Measurements from ENCODE around the gene SEMA3E. TPM values are rescaled to one million over a fixed set of nuclear protein-coding genes. Genes with fewer than 3 reads are reported as not detected.
"Not testable (repeated sequence)": the region's sequence is repeated elsewhere in the genome, so short reads cannot be mapped to it uniquely, and the experiment has no call there.

Gene SEMA3E
- total RNA-seq, 1 experiment from 2014 or later: 7.3 TPM

- no peak overlapping the region for H3K4me3 ChIP-seq (ENCODE audit: low read depth in 2 of 2, low read length in 2 of 2)
- no peak for ATAC-seq
- TF ChIP-seq CTCF (IDR thresholded peaks at IDR 0.05): no peak
- no peak for TF ChIP-seq TCF7L2 (IDR thresholded peaks at IDR 0.05; ENCODE audit: low read depth, low read length)
- no peak for TF ChIP-seq POLR2AphosphoS5 (IDR thresholded peaks at IDR 0.05; ENCODE audit: low read depth, low read length)
- no peak for TF ChIP-seq REST (IDR thresholded peaks at IDR 0.05; ENCODE audit: insufficient read depth in 1 of 2, low read depth in 2 of 2, low read length in 1 of 2)
- no peak for TF ChIP-seq SIN3A (IDR thresholded peaks at IDR 0.05; ENCODE audit: borderline replicate concordance, insufficient read depth, low read depth, low read length)
- DNase-seq (ENCODE audit: low read depth, low spot score): no peak
- CTCF ChIA-PET: no interaction called here
- POLR2A ChIA-PET: no interaction called here
- no peaks in the 10 kb centered on the region; the same call in 1 of the 2 replicates for H3K9me3 ChIP-seq (ENCODE audit: control insufficient read depth, insufficient read depth, low read depth, low read length)
- no peaks in the 10 kb centered on the region for H3K27me3 ChIP-seq (ENCODE audit: control insufficient read depth, insufficient read depth, low read length)
- in situ Hi-C loops (cut with HindIII; ENCODE audit: low pct_unique_long_range_greater_than_20kb, low sequenced_read_pairs) (no loop called here), intact Hi-C loops (cut with micrococcal nuclease; ENCODE audit: unreplicated experiment) (no loop called here)
- no TSS peak for BruUV-seq (replicated peaks)
- peaks cover 16% of the 10 kb centered on the region for H3K4me1 ChIP-seq (ENCODE audit: control insufficient read depth, insufficient read depth, low read length)
- peak overlapping the region; percentile 29; the same call in 1 of the 2 replicates for H3K27ac ChIP-seq (ENCODE audit: low read length)
- no peaks in the 10 kb centered on the region for H3K36me3 ChIP-seq (ENCODE audit: control insufficient read depth, insufficient read depth, low read length)
Observed at GRCh38 chr7:83465643-83466042, 183.3 kb downstream of the SEMA3E start.

- H3K9me3 ChIP-seq (ENCODE audit: control insufficient read depth, insufficient read depth, low read depth, low read length); CTCF ChIA-PET; H3K36me3 ChIP-seq (ENCODE audit: control insufficient read depth, insufficient read depth, low read length); DNase-seq (ENCODE audit: low read depth, low spot score); in situ Hi-C loops (cut with HindIII; ENCODE audit: low pct_unique_long_range_greater_than_20kb, low sequenced_read_pairs); H3K27ac ChIP-seq (ENCODE audit: low read length); H3K27me3 ChIP-seq (ENCODE audit: control insufficient read depth, insufficient read depth, low read length); BruUV-seq (replicated peaks); POLR2A ChIA-PET; H3K4me1 ChIP-seq (ENCODE audit: control insufficient read depth, insufficient read depth, low read length); H3K4me3 ChIP-seq (ENCODE audit: low read depth in 2 of 2, low read length in 2 of 2); ATAC-seq; intact Hi-C loops (cut with micrococcal nuclease; ENCODE audit: unreplicated experiment): not testable (repeated sequence)
Observed at GRCh38 chr7:83461820-83462219, 187.1 kb downstream of the SEMA3E start.

- BruUV-seq (replicated peaks); in situ Hi-C loops (cut with HindIII; ENCODE audit: low pct_unique_long_range_greater_than_20kb, low sequenced_read_pairs); intact Hi-C loops (cut with micrococcal nuclease; ENCODE audit: unreplicated experiment); DNase-seq (ENCODE audit: low read depth, low spot score); POLR2A ChIA-PET; H3K27me3 ChIP-seq (ENCODE audit: control insufficient read depth, insufficient read depth, low read length); H3K27ac ChIP-seq (ENCODE audit: low read length); H3K4me1 ChIP-seq (ENCODE audit: control insufficient read depth, insufficient read depth, low read length); H3K9me3 ChIP-seq (ENCODE audit: control insufficient read depth, insufficient read depth, low read depth, low read length); ATAC-seq; H3K36me3 ChIP-seq (ENCODE audit: control insufficient read depth, insufficient read depth, low read length); H3K4me3 ChIP-seq (ENCODE audit: low read depth in 2 of 2, low read length in 2 of 2); CTCF ChIA-PET: not testable (repeated sequence)
Observed at GRCh38 chr7:83459930-83460653, 188.8 kb downstream of the SEMA3E start.

GRCh38 chr7:83459101-83459929 lies 189.6 kb downstream of the SEMA3E start:
- POLR2A ChIA-PET; H3K4me3 ChIP-seq (ENCODE audit: low read depth in 2 of 2, low read length in 2 of 2); H3K36me3 ChIP-seq (ENCODE audit: control insufficient read depth, insufficient read depth, low read length); H3K4me1 ChIP-seq (ENCODE audit: control insufficient read depth, insufficient read depth, low read length); intact Hi-C loops (cut with micrococcal nuclease; ENCODE audit: unreplicated experiment); CTCF ChIA-PET; DNase-seq (ENCODE audit: low read depth, low spot score); in situ Hi-C loops (cut with HindIII; ENCODE audit: low pct_unique_long_range_greater_than_20kb, low sequenced_read_pairs); H3K27me3 ChIP-seq (ENCODE audit: control insufficient read depth, insufficient read depth, low read length); ATAC-seq; H3K27ac ChIP-seq (ENCODE audit: low read length); H3K9me3 ChIP-seq (ENCODE audit: control insufficient read depth, insufficient read depth, low read depth, low read length); BruUV-seq (replicated peaks): not testable (repeated sequence)

Measured in Panc1 (cell line).